SIG-M5 (cell line): Measurements from ENCODE around the gene MAG.

Experiments used
- DNase-seq: peaks from one replicate; lab custom pipeline; 2025; lab: John Stamatoyannopoulos, UW

Gene MAG

GRCh38 chr19:35363001-35363590, 71.1 kb downstream of the MAG start:
- no peak for DNase-seq
